Raji (cell line): ENCODE results near the gene SUMO2.

Experiments
- POLR2A ChIP-seq: IDR thresholded peaks from 2 replicates; pipeline ENCODE4 v1.6.1; 2011; ENCODE audit warnings: low read depth, low read length, control low read depth; ENCODE audit not compliant: insufficient read depth

SUMO2 gene

DNA sequence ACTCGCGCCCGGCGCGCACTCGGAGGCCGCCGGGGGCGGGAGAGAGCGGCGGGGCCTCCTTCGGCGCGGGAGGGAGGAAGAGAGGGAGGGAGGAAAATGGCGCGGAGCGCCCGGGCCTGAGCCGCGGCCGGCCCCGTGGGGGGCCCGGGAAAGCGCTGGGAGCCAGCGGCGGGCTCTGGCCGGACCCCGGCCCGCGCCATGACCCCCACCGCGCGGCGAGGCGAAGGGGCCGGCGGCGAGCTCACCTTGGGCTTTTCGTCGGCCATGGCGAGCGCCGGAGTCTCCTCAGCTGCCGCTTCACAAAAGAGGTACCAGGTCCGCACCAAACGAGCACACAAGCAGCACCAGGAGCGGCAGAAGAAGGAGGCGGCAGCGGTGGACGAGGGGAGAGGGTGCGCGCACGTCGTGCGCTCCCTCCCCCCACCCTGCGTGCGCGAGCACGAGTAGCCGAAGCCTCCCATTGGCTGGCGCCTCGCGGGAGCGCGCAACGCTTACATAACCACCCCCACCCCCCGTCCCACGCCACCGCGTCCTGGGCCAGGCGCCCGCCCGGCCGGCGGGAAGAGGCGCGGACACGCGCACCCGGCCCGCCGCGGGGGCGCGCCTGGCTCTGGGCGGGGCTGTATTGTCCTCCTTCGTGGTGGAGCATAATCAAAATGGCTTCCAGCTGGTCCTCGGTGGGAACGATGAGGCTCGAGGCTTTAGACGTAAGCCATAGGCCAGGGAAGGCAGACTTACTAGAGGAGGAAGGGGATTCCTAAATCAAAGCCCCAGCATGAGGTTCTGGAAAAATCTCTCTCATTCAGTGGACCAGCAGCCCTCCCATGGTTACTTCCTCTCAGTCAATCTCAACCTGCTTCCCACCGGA is at the start of gene SUMO2:
Gene SUMO2 (minus strand): TSS at position 391 of the 868 bp plus-strand sequence. CDS start 125 bp downstream, at position 266.
- peak; percentile 83 for TF ChIP-seq POLR2A

- TF ChIP-seq POLR2A = no peak
Measured at GRCh38 chr17:75231741-75232464, 49.1 kb upstream of the SUMO2 start.

DNA sequence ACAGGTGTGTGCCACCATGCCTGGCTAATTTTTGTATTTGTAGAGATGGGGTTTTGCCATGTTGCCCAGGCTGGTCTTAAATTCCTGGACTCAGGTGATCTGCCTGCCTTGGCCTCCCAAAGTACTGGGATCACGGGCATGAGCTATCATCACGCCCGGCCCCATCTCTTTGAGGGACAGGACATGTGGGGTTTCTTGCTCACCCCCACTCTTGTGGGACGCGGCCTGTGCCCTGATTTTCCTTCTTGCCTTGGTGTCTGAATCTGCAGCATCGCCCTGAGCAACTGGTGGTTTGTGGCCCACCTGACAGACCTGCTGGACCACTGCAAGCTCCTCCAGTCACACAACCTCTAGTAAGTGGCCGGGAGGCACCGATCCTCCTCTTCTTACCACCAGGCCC is 48.3 kb upstream of the SUMO2 start:
- no peak for TF ChIP-seq POLR2A

DNA sequence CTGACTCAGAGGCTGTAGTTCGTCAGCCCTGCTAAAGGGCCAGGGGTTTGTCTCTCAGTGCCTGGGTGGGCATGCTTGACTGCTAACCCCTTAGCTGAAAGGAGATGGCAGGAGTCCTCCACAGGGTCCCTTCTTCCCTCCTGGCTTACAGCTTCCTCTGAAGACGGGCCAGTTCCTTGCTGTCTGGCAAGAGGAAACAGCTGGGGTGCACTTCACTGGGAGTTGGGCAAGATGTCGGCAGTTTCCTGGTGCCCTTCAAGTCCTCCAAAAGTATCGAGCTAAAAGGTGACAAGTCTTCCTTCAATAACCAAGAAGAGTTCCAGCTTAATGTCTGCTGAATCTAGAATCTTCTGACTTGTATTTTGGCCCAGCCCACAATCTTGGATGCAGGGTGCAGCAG is 46.1 kb upstream of the SUMO2 start:
- TF ChIP-seq POLR2A = no peak

- no peak for TF ChIP-seq POLR2A
Measured at GRCh38 chr17:75228305-75228704, 45.5 kb upstream of the SUMO2 start.

- TF ChIP-seq POLR2A = no peak
Measured at GRCh38 chr17:75227729-75228128, 45.0 kb upstream of the SUMO2 start.

- no peak for TF ChIP-seq POLR2A
Measured at GRCh38 chr17:75225016-75225415, 42.3 kb upstream of the SUMO2 start.

DNA sequence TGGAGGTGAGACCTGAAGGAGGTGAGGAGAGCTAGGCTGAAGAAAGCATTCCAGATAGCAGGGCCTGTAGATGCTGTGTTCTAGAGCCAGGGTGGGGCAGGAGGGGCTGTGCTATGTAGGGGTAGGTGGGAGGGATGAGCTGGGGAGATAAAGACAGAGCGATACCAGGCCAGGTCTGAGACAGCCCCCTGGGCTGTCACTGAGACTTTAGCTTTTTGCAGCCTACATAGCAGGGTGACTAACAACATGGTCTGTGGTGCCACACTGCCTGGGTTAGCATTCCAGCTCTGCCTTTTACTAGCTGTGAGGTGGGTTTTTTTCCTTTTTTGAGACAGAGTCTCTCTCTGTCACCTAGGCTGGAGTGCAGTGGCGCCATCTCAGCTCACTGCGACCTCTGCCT is 37.1 kb upstream of the SUMO2 start:
- TF ChIP-seq POLR2A = no peak

DNA sequence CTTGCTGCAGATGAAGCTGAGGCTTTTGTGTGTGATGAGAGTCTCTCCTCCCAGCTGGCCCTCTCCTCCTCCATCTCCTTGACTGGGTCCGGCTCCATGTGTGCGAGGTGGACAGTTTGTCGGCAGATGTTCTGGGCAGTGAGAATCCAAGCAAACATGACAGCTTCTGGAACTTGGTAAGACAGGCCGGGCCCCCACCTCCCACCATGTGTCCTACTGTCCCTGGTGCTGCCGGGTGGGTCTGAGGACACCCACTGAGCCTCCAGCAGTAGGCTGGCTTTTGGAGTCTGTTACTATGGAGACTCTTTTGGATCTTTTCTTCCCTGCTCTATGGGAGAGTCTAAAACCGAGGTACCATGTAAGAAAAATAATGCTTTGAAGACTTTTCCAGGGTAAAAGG is 35.4 kb upstream of the SUMO2 start:
- TF ChIP-seq POLR2A = no peak

- TF ChIP-seq POLR2A = no peak
Measured at GRCh38 chr17:75209061-75209460, 26.3 kb upstream of the SUMO2 start.

GRCh38 chr17:75208161-75208560 is 25.4 kb upstream of the SUMO2 start:
- TF ChIP-seq POLR2A = no peak

GRCh38 chr17:75207760-75208159 is 25.0 kb upstream of the SUMO2 start:
- no peak for TF ChIP-seq POLR2A

DNA sequence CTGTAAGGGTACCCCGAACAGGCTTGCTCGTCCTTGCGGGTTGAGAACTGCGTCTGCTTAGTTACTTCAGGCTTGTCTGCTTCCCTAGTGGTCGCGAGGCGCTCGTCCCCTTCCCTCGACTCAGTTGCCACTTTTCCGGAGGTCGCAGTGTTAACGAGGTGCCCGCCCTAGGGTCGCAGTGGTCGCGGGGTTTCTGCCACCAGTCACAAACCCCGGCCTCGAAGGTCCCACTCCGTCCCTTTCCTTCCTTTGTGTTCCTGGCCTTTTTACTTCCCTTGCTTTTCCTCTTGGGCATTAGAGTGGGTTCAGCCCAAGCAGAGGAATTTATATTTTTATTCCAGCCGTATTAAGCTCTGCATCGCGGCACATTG is 23.0 kb upstream of the SUMO2 start:
- no peak for TF ChIP-seq POLR2A

- peak; percentile 95 for TF ChIP-seq POLR2A
Measured at GRCh38 chr17:75205037-75205792, 22.5 kb upstream of the SUMO2 start, which contains the start of gene NUP85. Gene NUP85 (plus strand): TSS chr17:75205679. CDS start chr17:75205762, 83 bp downstream.

DNA sequence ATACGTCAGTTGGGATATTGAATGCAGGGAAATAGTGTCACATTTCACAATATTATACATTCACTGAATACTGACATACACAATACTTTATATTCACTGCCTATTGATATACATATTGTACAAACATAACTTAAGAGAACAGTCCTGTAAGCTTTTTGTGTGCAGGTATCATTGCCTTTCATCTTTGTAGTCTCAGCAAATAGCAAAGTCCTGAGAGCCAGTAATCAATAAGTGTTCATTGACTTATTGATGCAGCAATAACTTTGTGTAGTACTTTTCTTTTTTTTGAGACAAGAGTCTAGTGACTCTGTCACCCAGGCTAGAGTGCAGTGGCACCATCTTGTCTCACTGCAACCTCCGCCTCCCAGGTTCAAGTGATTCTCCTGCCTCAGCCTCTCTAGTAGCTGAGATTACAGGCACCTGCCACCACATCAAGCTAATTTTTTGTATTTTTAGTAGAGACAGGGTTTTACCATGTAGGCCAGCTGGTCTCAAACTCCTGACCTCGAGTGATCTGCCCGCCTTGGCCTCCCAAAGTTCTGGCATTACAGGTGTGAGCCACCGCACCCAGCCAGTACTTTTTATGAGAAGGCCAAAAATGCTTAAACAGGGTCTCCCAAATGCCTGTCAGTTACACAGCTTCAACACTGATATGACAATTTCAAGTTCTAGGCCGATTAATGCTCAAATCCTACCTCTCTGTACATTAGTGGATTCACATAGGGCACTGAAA is 17.3 kb upstream of the SUMO2 start:
- no peak for TF ChIP-seq POLR2A
